HG03095 (cell line): Measurements from ENCODE around the gene HLA-DMB.

Source experiments
- ATAC-seq: cut with Tn5 transposase; IDR thresholded peaks from one replicate; pipeline ENCODE4 v1.9.1; 2021; ENCODE audit warnings: moderate library complexity; ENCODE audit not compliant: unreplicated experiment

The HLA-DMB gene

GRCh38 chr6:32912951-32913350, 27.9 kb downstream of the HLA-DMB start:
- no peak for ATAC-seq

GRCh38 chr6:32908897-32909296, 31.9 kb downstream of the HLA-DMB start:
- ATAC-seq, result no peak

- no peak for ATAC-seq
These were observed 34.3 kb downstream of the HLA-DMB start for GRCh38 chr6:32906539-32906938.

GRCh38 chr6:32905078-32905477, 35.8 kb downstream of the HLA-DMB start:
- no peak for ATAC-seq

- no peak for ATAC-seq
These were observed 36.9 kb downstream of the HLA-DMB start for GRCh38 chr6:32903952-32904351.

GRCh38 chr6:32895006-32895345, 45.9 kb downstream of the HLA-DMB start:
- peak; percentile 10 for ATAC-seq

- ATAC-seq, result peak; percentile 92
These were observed 46.5 kb downstream of the HLA-DMB start for GRCh38 chr6:32894085-32895005.

GRCh38 chr6:32890831-32891230, 50.0 kb downstream of the HLA-DMB start:
- no peak for ATAC-seq

GRCh38 chr6:32889533-32889932, 51.3 kb downstream of the HLA-DMB start:
- no peak for ATAC-seq

- ATAC-seq, result no peak
These were observed 52.3 kb downstream of the HLA-DMB start for GRCh38 chr6:32888576-32888975.

GRCh38 chr6:32887616-32888015, 53.2 kb downstream of the HLA-DMB start:
- ATAC-seq, result no peak

- no peak for ATAC-seq
These were observed 54.0 kb downstream of the HLA-DMB start for GRCh38 chr6:32886681-32887383.

- no peak for ATAC-seq
These were observed 55.0 kb downstream of the HLA-DMB start for GRCh38 chr6:32885698-32886286.
